Thyroid gland (tissue), 4 donors: ENCODE data around the gene USP2. TPM values are rescaled to one million over a fixed set of nuclear protein-coding genes. Genes with fewer than 3 reads are reported as not detected.

Experiments used
- DNase-seq, 2 donors: peaks; one replicate each; pipeline ENCODE4 v3.0.0-alpha.2; 2019
- H3K27ac ChIP-seq, 3 donors: fragments of 200-600 bp; sonication (generic); 1 replicate in 2 of 3; 2 replicates in 1 of 3; pipeline ENCODE4 v1.5.1; 2016 to 2019; ENCODE audit warnings: mild to moderate bottlenecking in 1 of 3, moderate library complexity in 1 of 3
- H3K27me3 ChIP-seq: fragments of 200-600 bp; sonication (generic); one replicate; pipeline ENCODE4 v1.5.1; 2019
- H3K36me3 ChIP-seq, 2 donors: fragments of 200-600 bp; sonication (generic); one replicate each; pipeline ENCODE4 v1.5.1; 2016 to 2019
- H3K4me1 ChIP-seq, 2 donors: fragments of 200-600 bp; sonication (generic); one replicate each; pipeline ENCODE4 v1.5.1; 2017 to 2019
- H3K4me3 ChIP-seq, 3 donors: fragments of 200-600 bp; sonication (generic); replicated peaks in 1 of 3; 1 replicate in 2 of 3; 2 replicates in 1 of 3; pipeline ENCODE4 v1.5.1; 2016; ENCODE audit warnings: mild to moderate bottlenecking in 1 of 3
- H3K9me3 ChIP-seq: fragments of 200-600 bp; sonication (generic); one replicate; pipeline ENCODE4 v1.5.1; 2017
- POLR2A ChIP-seq, 2 donors: fragments of 450-650 bp; IDR thresholded peaks; one replicate each; pipeline ENCODE4 v1.6.1; 2017; ENCODE audit warnings: antibody characterized with exemption in 2 of 2, mild to moderate bottlenecking in 2 of 2, moderate library complexity in 1 of 2
- WGBS, 2 donors: methylation state at CpG; one replicate each; pipeline ENCODE4 v1.1.5; 2017; 5-methylcytosine and 5-hydroxymethylcytosine counted together
- intact Hi-C: fragments of 100-400 bp; cut with DNase I; formaldehyde crosslinking; loops from one replicate; pipeline ENCODE4 v1.15.1; 2023
- total RNA-seq, 4 donors: library from RNA; depleted of rRNA; stranded (reverse); fragments of >200 nt; gene quantifications; one replicate each; pipeline ENCODE4 v1.2.3, GENCODE V29; 2016
- TF ChIP-seq, protein P1 (sequence below), 6 experiments: fragments of 200-600 bp in 3 of 6; fragments of 450-650 bp in 3 of 6; sonication (generic) in 3 of 6; IDR thresholded peaks; one replicate each; pipeline ENCODE4 v1.5.1; 2016 to 2019; ENCODE audit warnings: antibody characterized with exemption in 6 of 6, mild to moderate bottlenecking in 2 of 6, inconsistent platforms in 1 of 6, moderate library complexity in 1 of 6

USP2 gene
- total RNA-seq, 4 donors from 2014 or later, result 2.0 to 5.3 (median 4.6) TPM

GRCh38 chr11:119361941-119362725, 19.4 kb downstream of the USP2 start:
- H3K27me3 ChIP-seq, result no peaks in the 10 kb centered on the region
- H3K36me3 ChIP-seq, result no peaks in the 10 kb centered on the region
- H3K27ac ChIP-seq, result peak overlapping the region; percentile 76 to 88 (median 85)
- peaks cover 37 to 52% of the 10 kb centered on the region in 2 donors for H3K4me1 ChIP-seq
- intact Hi-C loops, result no loop called here
- 75 to 78% methylated on average over 11 of the region's 11 CpGs for WGBS, 2 donors
- TF ChIP-seq, protein P1, sequence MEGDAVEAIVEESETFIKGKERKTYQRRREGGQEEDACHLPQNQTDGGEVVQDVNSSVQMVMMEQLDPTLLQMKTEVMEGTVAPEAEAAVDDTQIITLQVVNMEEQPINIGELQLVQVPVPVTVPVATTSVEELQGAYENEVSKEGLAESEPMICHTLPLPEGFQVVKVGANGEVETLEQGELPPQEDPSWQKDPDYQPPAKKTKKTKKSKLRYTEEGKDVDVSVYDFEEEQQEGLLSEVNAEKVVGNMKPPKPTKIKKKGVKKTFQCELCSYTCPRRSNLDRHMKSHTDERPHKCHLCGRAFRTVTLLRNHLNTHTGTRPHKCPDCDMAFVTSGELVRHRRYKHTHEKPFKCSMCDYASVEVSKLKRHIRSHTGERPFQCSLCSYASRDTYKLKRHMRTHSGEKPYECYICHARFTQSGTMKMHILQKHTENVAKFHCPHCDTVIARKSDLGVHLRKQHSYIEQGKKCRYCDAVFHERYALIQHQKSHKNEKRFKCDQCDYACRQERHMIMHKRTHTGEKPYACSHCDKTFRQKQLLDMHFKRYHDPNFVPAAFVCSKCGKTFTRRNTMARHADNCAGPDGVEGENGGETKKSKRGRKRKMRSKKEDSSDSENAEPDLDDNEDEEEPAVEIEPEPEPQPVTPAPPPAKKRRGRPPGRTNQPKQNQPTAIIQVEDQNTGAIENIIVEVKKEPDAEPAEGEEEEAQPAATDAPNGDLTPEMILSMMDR (IDR thresholded peaks at IDR 0.05), result no peak
- TF ChIP-seq POLR2A (IDR thresholded peaks at IDR 0.05), result no peak
- no peak overlapping the region for H3K4me3 ChIP-seq
- DNase-seq, result peak in 1 of 2 donors; percentile 31
- no peaks in the 10 kb centered on the region for H3K9me3 ChIP-seq

GRCh38 chr11:119361056-119361787, 20.3 kb downstream of the USP2 start:
- Histone ChIP-seq H3K36me3 (no peaks in the 10 kb centered on the region), H3K27me3 (no peaks in the 10 kb centered on the region), H3K4me1 (peaks cover 37 to 55% of the 10 kb centered on the region in 2 donors), H3K9me3 (no peaks in the 10 kb centered on the region), H3K4me3 (no peak overlapping the region), H3K27ac (peak overlapping the region; percentile 76 to 88 (median 85))
- 31 to 47% methylated on average over 7 to 8 of the region's 8 CpGs for WGBS, 2 donors
- DNase-seq, result peak; percentile 81
- intact Hi-C loops, result no loop called here
- TF ChIP-seq, protein P1 (IDR thresholded peaks at IDR 0.05), result peak in 2 of 6 experiments; percentile 13 to 25
- peak in 1 of 2 donors; percentile 37 for TF ChIP-seq POLR2A (IDR thresholded peaks at IDR 0.05)

GRCh38 chr11:119359365-119360214, 21.9 kb downstream of the USP2 start:
- Histone ChIP-seq H3K27me3 (no peaks in the 10 kb centered on the region), H3K4me3 (no peak overlapping the region), H3K27ac (no peak overlapping the region), H3K4me1 (peaks cover 33 to 48% of the 10 kb centered on the region in 2 donors), H3K9me3 (no peaks in the 10 kb centered on the region), H3K36me3 (no peaks in the 10 kb centered on the region)
- 79 to 88% methylated on average over 10 of the region's 10 CpGs for WGBS, 2 donors
- no peak for DNase-seq
- TF ChIP-seq POLR2A (IDR thresholded peaks at IDR 0.05), result no peak
- TF ChIP-seq, protein P1 (IDR thresholded peaks at IDR 0.05), result no peak
- intact Hi-C loops, result no loop called here

DNA sequence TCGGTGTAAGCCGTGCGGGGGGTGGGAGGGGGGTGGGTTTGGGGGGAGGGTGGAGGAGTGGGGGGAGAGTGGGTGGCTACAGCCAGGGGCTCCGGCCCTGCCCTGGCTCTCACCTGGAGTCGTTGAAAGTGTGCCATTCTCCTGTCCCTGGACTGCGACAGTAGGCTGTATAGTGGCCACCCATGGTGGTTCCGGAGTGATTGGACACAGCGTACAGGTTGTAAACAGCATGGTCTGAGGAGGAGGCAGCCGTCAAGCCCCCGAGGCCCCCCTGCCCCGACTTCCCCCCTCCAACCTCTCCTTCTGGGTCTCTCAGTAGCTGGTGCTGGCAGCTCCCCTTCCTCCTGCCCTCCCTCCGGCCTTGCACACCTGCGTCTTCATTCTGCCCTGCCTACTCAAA, 24.4 kb downstream of the USP2 start:
- H3K9me3 ChIP-seq, result no peaks in the 10 kb centered on the region
- WGBS, 2 donors, result 66 to 67% methylated on average over 8 of the region's 13 CpGs
- DNase-seq, result no peak
- H3K4me1 ChIP-seq, result peaks cover 15 to 29% of the 10 kb centered on the region in 2 donors
- H3K27me3 ChIP-seq, result no peaks in the 10 kb centered on the region
- H3K27ac ChIP-seq, result peak overlapping the region in 2 of 3 donors; percentile 35 to 80
- no peaks in the 10 kb centered on the region for H3K36me3 ChIP-seq
- peak overlapping the region in 1 of 3 donors; percentile 34 for H3K4me3 ChIP-seq
- no peak for TF ChIP-seq POLR2A (IDR thresholded peaks at IDR 0.05)
- TF ChIP-seq, protein P1 (IDR thresholded peaks at IDR 0.05), result no peak
- intact Hi-C loops, result no loop called here
